HG03439 (cell line): ENCODE data around the gene SACM1L.

Source experiments
- ATAC-seq: cut with Tn5 transposase; IDR thresholded peaks from one replicate; pipeline ENCODE4 v1.9.1; 2021; ENCODE audit warnings: mild to moderate bottlenecking, moderate library complexity; ENCODE audit not compliant: unreplicated experiment

Gene SACM1L

GRCh38 chr3:45762647-45763302 lies 73.6 kb downstream of the SACM1L start:
- no peak for ATAC-seq

- ATAC-seq = no peak
These were observed 74.1 kb downstream of the SACM1L start for GRCh38 chr3:45763303-45763675.

GRCh38 chr3:45765266-45765851 lies 76.2 kb downstream of the SACM1L start:
- no peak for ATAC-seq

- ATAC-seq = no peak
These were observed 76.8 kb downstream of the SACM1L start for GRCh38 chr3:45765958-45766357.

- no peak for ATAC-seq
These were observed 82.1 kb downstream of the SACM1L start for GRCh38 chr3:45771166-45771775.

GRCh38 chr3:45771831-45772230 lies 82.6 kb downstream of the SACM1L start:
- ATAC-seq = no peak

GRCh38 chr3:45772341-45773035 lies 83.3 kb downstream of the SACM1L start:
- no peak for ATAC-seq

- ATAC-seq = no peak
These were observed 83.9 kb downstream of the SACM1L start for GRCh38 chr3:45773072-45773471.

- ATAC-seq = no peak
These were observed 84.7 kb downstream of the SACM1L start for GRCh38 chr3:45773714-45774449.

- no peak for ATAC-seq
These were observed 85.7 kb downstream of the SACM1L start for GRCh38 chr3:45774581-45775521.

GRCh38 chr3:45775571-45776300 lies 86.5 kb downstream of the SACM1L start:
- ATAC-seq = no peak

GRCh38 chr3:45776301-45776595 lies 87.1 kb downstream of the SACM1L start:
- no peak for ATAC-seq

- ATAC-seq = no peak
These were observed 87.4 kb downstream of the SACM1L start for GRCh38 chr3:45776611-45777010.

GRCh38 chr3:45777111-45777745 lies 88.0 kb downstream of the SACM1L start:
- no peak for ATAC-seq

GRCh38 chr3:45777746-45778386 lies 88.7 kb downstream of the SACM1L start:
- ATAC-seq = no peak

GRCh38 chr3:45778761-45779201 lies 89.6 kb downstream of the SACM1L start:
- ATAC-seq = no peak

GRCh38 chr3:45779746-45780735 lies 90.8 kb downstream of the SACM1L start:
- ATAC-seq = no peak
